GM12873 (cell line): ENCODE results near the gene CAMK4.

Experiments
- CTCF ChIP-seq: IDR thresholded peaks from 2 replicates; pipeline ENCODE4 v1.5.1; 2012; ENCODE audit warnings: low read depth, mild to moderate bottlenecking, moderate library complexity, low read length, control low read depth; ENCODE audit not compliant: insufficient read depth; ENCODE audit errors: missing control alignments

CAMK4 gene

GRCh38 chr5:111313017-111313724, 89.0 kb downstream of the CAMK4 start:
- no peak for TF ChIP-seq CTCF

- TF ChIP-seq CTCF: no peak
Observed at GRCh38 chr5:111320953-111321352, 96.8 kb downstream of the CAMK4 start.

- TF ChIP-seq CTCF: no peak
Observed at GRCh38 chr5:111321376-111321775, 97.2 kb downstream of the CAMK4 start.

- no peak for TF ChIP-seq CTCF
Observed at GRCh38 chr5:111326551-111326950, 102.4 kb downstream of the CAMK4 start.

- TF ChIP-seq CTCF: no peak
Observed at GRCh38 chr5:111337133-111337532, 112.9 kb downstream of the CAMK4 start.

GRCh38 chr5:111337688-111338087, 113.5 kb downstream of the CAMK4 start:
- no peak for TF ChIP-seq CTCF

GRCh38 chr5:111345731-111346130, 121.5 kb downstream of the CAMK4 start:
- no peak for TF ChIP-seq CTCF

GRCh38 chr5:111347021-111347420, 122.8 kb downstream of the CAMK4 start:
- TF ChIP-seq CTCF: no peak
